ENCODE data around the gene DRD1.
"Not testable (repeated sequence)": the region's sequence is repeated elsewhere in the genome, so short reads cannot be mapped to it uniquely, and the experiment has no call there.

- not testable (repeated sequence) for TF ChIP-seq CTCF (IDR thresholded peaks at IDR 0.05; ENCODE audit: low read depth, low read length); POLR2A (IDR thresholded peaks at IDR 0.05; ENCODE audit: extremely low read depth, insufficient read length); MAX (IDR thresholded peaks at IDR 0.05; ENCODE audit: low read depth, low read length); MYC (IDR thresholded peaks at IDR 0.05; ENCODE audit: low read depth, low read length)
Observed at GRCh38 chr5:175397590-175398297, 46.2 kb downstream of the DRD1 start.

Data from NB4 (cell line).